ENCODE measurements around the gene ARX. TPM values are rescaled to one million over a fixed set of nuclear protein-coding genes. Genes with fewer than 3 reads are reported as not detected.

ARX gene
- polyA plus RNA-seq, 1 of the 3 experiments (the other 2 are of a cell fraction): not detected

DNA sequence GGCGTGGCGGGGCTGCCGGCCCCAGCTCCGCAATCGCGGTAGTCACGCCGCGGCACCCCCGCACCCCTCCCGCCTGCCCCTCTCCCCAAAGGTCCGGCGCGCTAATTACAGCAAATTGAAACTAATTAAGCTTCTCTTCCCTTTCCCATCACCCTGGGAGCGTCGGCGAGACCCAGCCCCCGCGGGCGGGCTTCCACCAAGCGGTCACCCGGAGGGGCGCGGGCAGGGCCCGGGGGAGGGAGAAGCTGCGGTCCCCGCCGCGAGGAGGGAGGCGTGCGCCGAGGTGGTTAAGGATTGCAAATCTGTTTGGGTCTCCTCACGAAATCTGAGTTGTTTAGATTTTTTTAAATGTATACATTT lies 13.1 kb downstream of the ARX start:
- Histone ChIP-seq H3K9ac (no peak overlapping the region), H2AFZ (ENCODE audit: low read depth) (no peak overlapping the region), H3K4me2 (no peak overlapping the region), H3K27me3 (ENCODE audit: insufficient read depth) (peaks cover 6% of the 10 kb centered on the region; the same call in 1 of the 2 replicates), H3K9me2 (no peaks in the 10 kb centered on the region), H3K4me1 (ENCODE audit: control insufficient read depth in 1 of 2, insufficient read depth in 2 of 2, low read depth in 1 of 2, low read length in 1 of 2) (no peaks in the 10 kb centered on the region), H4K20me1 (ENCODE audit: insufficient read depth) (no peaks in the 10 kb centered on the region), H3K4me3 (ENCODE audit: low read depth in 2 of 2, low read length in 1 of 2) (no peak overlapping the region), H3K9me3 (no peaks in the 10 kb centered on the region), H3K27ac (ENCODE audit: low read depth in 2 of 2, low read length in 1 of 2) (no peak overlapping the region), H3K79me2 (ENCODE audit: insufficient read depth) (no peaks in the 10 kb centered on the region), H3F3A (replicated peaks; ENCODE audit: insufficient read depth) (no peaks in the 10 kb centered on the region), H3K36me3 (replicated peaks in 1 of 2; ENCODE audit: control insufficient read depth in 1 of 2, insufficient read depth in 2 of 2, low read length in 1 of 2) (no peaks in the 10 kb centered on the region)
- POLR2A ChIA-PET: no interaction called here
- CTCF ChIA-PET: no interaction called here
- TF ChIP-seq ZBTB33 (IDR thresholded peaks at IDR 0.05; ENCODE audit: borderline replicate concordance, low read depth): no peak
- no peak for TF ChIP-seq FOSL2 (IDR thresholded peaks at IDR 0.05; ENCODE audit: borderline replicate concordance, low read depth)
- TF ChIP-seq EZH2phosphoT487 (IDR thresholded peaks at IDR 0.05; ENCODE audit: borderline replicate concordance, low read depth): no peak
- TF ChIP-seq TCF12 (IDR thresholded peaks at IDR 0.05): no peak
- TF ChIP-seq RCOR1 (IDR thresholded peaks at IDR 0.05; ENCODE audit: low read length): no peak
- TF ChIP-seq GATA2 (CRISPR knock-in tag; IDR thresholded peaks at IDR 0.05): no peak
- no peak for TF ChIP-seq YY1 (IDR thresholded peaks at IDR 0.05; ENCODE audit: low read depth)
- no peak for DNase-seq
- 85% methylated on average over 25 of the region's 33 CpGs for WGBS (ENCODE audit: low lambda C conversion rate)

DNA sequence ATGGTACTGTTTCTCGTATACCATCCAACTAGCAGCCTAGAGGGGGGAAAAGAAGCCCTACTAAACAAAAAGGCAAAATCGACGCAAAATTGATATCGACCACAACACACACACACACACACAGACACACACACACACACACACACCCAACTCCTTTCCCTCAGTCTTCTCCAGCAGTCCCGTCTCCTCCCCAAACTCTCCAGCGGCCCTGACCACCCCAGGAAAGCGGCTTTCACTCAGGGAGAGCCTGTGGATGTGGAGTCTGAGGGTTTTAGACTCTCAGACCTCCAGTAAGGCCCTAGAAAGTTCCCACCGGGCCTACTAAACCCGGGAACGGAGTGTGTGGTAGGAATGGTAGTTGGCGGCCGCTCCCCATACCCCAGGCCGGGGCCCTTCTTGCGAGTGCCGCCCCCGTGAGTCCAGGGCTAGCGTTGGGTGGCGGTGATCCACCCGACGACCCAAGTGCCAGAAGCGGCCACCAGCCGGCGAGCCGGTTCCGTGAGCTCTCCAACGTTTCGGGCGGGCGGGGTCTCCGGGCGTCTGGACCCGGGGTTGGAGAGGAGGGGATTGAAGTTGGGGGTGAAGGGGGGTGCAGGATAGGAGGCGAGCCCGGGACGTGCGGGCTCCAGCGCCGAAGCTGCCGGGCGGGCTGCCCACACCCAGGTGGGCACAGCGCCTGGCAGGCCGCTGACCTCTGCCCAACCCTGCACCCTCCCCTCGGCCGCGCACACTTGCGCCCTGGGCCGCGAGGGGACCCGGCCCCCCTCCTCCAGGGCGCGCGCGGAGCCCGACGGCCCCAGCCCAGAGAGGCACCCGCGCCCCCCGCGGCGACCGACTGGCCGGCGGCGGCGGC lies 13.7 kb downstream of the ARX start:
- no peak overlapping the region for H3K4me2 ChIP-seq
- H3F3A ChIP-seq (replicated peaks; ENCODE audit: insufficient read depth): no peaks in the 10 kb centered on the region
- no peaks in the 10 kb centered on the region for H3K79me2 ChIP-seq (ENCODE audit: insufficient read depth)
- no peaks in the 10 kb centered on the region for H3K9me2 ChIP-seq
- H4K20me1 ChIP-seq (ENCODE audit: insufficient read depth): no peaks in the 10 kb centered on the region
- TF ChIP-seq TAF1 (IDR thresholded peaks at IDR 0.05; ENCODE audit: borderline replicate concordance, low read depth, low read length): no peak
- TF ChIP-seq MXI1 (IDR thresholded peaks at IDR 0.05; ENCODE audit: low read depth, low read length): no peak
- TF ChIP-seq RFX5 (IDR thresholded peaks at IDR 0.05; ENCODE audit: low read length): no peak
- no peak for TF ChIP-seq NRF1 (IDR thresholded peaks at IDR 0.05; ENCODE audit: low read depth, low read length)
- no peak for TF ChIP-seq SIN3A (IDR thresholded peaks at IDR 0.05; ENCODE audit: borderline replicate concordance, low read depth, low read length)
- no peak for TF ChIP-seq POLR2AphosphoS5 (IDR thresholded peaks at IDR 0.05; ENCODE audit: low read depth, low read length)
- no peak for TF ChIP-seq GATA2 (CRISPR knock-in tag; IDR thresholded peaks at IDR 0.05)
- no peak for TF ChIP-seq NFIC (IDR thresholded peaks at IDR 0.05; ENCODE audit: borderline replicate concordance)
- POLR2A ChIA-PET: no interaction called here
- no peaks in the 10 kb centered on the region for H3K4me1 ChIP-seq (ENCODE audit: control insufficient read depth in 1 of 2, insufficient read depth in 2 of 2, low read depth in 1 of 2, low read length in 1 of 2)
- CTCF ChIA-PET: no interaction called here
- H3K36me3 ChIP-seq (replicated peaks in 1 of 2; ENCODE audit: control insufficient read depth in 1 of 2, insufficient read depth in 2 of 2, low read length in 1 of 2): no peaks in the 10 kb centered on the region
- H3K4me3 ChIP-seq (ENCODE audit: low read depth in 2 of 2, low read length in 1 of 2): no peak overlapping the region
- H3K9ac ChIP-seq: no peak overlapping the region
- no peak for DNase-seq
- no peaks in the 10 kb centered on the region for H3K9me3 ChIP-seq
- H2AFZ ChIP-seq (ENCODE audit: low read depth): no peak overlapping the region
- no peak overlapping the region for H3K27ac ChIP-seq (ENCODE audit: low read depth in 2 of 2, low read length in 1 of 2)
- WGBS (ENCODE audit: low lambda C conversion rate): 65% methylated on average over 17 of the region's 65 CpGs
- peaks cover 6% of the 10 kb centered on the region; the same call in 1 of the 2 replicates for H3K27me3 ChIP-seq (ENCODE audit: insufficient read depth)

Data from SK-N-SH (cell line).